Stimulated activated CD8-positive, alpha-beta memory T cell treated with anti-CD3 and anti-CD28 coated beads, Interleukin-15, amount 100 ng/mL, for 48 hours (primary cell): ENCODE measurements around the gene TMEM91.

Experiments used
- DNase-seq, 2 donors: peaks; one replicate each; pipeline ENCODE4 v3.0.0-alpha.2; 2020; ENCODE audit warnings: low read depth in 2 of 2

The TMEM91 gene

GRCh38 chr19:41411100-41411967, 35.0 kb downstream of the TMEM91 start:
- no peak for DNase-seq

DNA sequence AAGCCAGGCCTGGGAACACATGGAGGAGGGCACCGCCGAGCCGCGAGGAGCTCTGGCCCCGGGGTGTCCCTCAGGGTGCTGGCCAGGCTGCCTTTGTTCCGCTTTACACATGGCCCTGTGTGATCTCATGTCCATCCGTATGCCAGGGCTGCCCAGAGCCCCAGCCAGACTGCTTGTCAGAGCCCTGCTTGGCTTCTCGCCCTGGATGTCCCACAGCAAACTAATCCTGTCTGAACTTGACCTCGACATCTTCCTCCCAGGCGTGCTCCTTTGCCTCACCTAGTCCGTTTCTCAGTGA, 35.6 kb downstream of the TMEM91 start:
- DNase-seq = no peak

DNA sequence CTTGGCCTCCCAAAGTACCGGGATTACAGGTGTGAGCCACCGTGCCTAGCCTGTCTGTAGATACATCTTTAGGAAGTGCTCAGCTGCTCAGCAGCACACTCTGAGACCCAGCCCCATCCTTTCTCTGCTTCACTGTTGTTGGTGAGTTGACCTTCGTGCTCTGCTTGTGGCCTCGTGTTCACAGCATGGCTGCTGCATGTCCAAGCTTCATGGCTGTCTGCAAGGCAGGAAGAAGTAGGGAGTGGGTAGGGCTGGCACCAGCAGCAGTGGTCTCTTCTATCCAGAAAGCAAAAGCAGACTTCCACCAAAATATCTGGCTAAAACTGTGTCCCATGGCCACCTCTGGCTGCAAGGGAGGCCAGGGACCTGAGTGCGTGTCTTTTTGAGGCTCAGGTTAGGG, 36.6 kb downstream of the TMEM91 start:
- no peak for DNase-seq

GRCh38 chr19:41413947-41414346, 37.6 kb downstream of the TMEM91 start:
- DNase-seq = no peak

- DNase-seq = no peak
Measured at GRCh38 chr19:41414461-41414860, 38.1 kb downstream of the TMEM91 start.

DNA sequence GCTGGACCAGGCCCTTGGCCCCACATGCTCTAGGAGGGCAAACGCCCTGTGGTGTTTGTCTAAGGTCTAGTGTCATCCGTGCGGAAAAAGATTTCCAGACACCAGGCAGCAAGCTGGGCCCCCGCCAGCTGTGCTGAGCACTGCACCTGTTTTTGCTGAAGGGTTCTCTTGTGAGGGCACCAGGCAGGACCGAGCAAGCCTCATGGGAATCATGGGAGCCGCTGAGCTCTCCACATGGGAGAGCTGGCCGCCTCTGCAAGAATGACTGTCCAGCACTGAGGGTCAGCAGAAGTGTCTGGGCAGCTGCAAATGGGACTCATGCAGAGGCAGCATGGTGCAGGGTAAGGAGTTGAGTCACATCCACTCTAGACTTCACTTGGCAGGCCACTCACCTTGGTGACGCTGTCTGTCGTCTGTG, 38.8 kb downstream of the TMEM91 start:
- DNase-seq = no peak

DNA sequence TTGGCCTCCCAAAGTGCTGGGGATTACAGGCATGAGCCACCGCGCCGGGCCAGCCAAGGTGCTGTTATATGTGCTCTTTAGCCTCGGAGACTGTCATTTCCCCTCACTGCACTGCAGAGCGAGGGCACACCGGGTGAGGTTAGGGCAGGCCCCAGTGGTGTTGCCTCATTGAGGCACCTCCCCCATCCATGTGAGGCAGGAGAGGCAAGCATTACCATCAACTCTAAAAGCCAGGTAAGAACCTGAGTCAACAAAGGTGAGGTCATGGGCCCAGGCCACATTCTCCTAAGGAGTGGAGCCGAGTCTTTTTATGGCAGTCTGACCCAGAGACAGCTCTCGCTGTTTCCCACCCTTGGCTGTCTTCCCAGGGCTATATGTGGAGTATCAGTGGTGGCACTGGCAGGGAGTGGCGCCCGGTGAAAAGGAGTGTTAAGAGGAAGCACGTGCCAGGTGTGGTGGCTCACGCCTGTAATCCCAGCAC, 39.9 kb downstream of the TMEM91 start:
- DNase-seq = no peak

DNA sequence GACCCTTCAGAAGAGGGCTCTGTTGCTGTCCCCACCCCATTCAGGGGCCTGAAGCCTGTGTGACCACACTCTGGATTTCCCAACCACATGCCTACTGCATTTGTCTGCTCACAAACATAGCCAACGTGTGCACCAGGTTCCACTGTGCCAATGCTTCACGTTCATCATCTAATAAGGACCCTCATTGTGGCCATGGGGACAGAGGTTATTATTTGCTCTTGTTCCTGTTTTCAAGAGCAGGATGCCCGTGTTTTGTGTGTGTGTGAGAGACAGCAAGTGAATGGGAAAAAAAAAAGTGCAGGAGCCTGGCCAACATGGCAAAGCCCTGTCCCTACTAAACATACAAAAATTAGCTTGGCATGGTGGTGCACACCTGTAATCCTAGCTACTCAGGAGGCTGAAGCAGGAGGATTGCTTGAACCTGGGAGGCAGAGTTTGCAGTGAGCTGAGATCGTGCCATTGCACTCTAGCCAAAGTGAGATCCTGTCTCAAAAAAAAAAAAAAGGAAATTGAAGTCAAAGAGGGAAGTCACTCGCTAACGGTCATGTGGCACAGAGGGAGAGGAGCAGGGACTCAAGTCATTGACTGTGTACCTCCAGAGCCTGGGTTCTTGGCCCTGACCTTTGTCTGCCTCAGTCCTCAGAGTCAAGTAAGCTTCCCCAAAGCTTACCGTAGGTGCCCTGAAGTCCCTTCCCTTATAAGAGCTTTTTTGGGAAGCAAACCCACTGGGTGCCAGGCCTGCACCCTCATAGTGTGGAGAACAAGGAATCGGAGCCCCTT, 44.0 kb downstream of the TMEM91 start:
- no peak for DNase-seq

DNA sequence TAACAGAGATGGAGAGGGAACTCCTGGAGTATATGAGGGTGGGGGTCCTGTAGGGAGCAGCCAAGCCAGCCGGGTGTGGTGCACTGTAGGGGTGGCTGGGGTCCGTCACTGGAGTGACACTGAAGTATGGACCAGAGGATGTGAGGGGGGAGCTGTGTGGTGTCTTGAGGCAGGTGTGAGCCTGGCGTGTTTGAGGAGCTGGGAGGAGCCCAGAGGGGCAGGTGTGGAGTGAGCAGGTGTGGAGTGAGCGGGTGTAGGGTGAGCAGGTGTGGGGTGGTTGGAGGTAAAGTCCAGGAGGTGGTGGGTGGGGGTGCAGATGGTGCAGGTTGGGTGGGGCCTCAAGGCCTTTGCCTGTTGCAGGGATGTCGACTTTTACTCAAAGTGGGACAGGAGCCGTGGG, 45.0 kb downstream of the TMEM91 start:
- no peak for DNase-seq

GRCh38 chr19:41421973-41422372, 45.6 kb downstream of the TMEM91 start:
- DNase-seq = no peak

GRCh38 chr19:41422456-41422855, 46.1 kb downstream of the TMEM91 start:
- DNase-seq = no peak

- no peak for DNase-seq
Measured at GRCh38 chr19:41422955-41423354, 46.6 kb downstream of the TMEM91 start.

DNA sequence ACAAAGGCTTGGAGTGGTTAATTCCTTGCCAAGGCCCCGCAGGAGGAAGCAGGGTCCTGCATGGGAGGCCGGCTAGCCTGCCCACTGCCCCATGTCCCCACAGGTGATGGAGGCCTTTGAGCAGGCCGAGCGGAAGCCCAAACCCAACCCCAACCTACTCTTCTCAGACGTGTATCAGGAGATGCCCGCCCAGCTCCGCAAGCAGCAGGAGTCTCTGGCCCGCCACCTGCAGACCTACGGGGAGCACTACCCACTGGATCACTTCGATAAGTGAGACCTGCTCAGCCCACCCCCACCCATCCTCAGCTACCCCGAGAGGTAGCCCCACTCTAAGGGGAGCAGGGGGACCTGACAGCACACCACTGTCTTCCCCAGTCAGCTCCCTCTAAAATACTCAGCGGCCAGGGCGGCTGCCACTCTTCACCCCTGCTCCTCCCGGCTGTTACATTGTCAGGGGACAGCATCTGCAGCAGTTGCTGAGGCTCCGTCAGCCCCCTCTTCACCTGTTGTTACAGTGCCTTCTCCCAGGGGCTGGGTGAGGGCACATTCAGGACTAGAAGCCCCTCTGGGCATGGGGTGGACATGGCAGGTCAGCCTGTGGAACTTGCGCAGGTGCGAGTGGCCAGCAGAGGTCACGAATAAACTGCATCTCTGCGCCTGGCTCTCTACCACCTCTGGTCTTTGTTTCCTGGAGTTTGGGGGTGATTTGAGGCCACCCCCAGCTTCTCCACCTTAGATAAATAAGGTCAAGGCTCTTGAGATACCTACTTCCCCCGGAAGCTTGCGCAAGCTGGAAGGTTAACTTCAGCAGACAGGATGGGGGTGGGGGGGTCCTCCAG, 48.2 kb downstream of the TMEM91 start:
- no peak for DNase-seq

DNA sequence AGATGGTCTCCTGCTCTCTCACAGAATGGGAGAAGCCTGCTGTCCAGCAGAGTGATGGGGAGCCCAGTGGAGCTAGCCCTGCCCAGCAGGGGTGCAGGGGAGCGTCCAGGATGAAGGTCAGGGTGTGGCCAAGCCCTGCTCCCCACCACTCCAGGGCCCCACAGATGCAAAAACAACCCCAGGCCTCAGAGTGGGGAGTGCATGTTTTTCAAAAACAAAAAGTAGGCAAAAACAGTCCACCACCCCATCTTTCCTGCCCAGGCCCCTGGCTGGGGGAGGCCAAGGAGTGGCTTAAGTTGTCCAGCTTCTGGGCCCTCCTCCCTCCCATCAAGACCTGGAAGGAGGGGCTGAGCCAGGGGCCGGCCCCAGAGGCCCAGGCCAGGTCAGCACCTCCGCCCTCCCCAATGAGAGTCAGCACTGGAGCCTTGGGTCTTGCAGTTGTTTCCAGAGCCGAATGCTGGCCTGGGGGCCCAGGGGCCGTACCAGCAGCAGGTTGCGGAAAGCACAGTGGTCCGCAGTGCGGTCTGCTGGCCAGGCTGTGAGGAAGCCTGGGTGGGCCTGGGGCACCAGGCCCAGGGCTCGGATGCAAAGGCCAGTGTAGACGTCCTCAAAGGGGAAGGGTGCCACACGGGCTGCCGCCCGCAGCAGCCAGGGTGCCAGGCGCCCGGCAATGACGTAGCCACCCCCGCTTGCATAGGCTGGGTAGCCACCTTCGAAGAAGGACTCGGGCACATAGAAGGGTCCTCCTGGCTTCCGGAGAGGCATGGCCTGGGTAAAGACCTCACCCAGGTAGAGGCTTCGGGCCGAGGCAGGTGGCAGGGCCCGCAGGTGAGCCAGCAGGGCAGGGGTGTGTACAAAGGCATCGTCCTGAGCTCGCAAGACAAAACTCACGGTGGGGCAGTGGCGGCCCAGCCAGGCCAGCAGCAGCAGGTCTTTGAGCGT, 49.1 kb downstream of the TMEM91 start:
- no peak for DNase-seq

DNA sequence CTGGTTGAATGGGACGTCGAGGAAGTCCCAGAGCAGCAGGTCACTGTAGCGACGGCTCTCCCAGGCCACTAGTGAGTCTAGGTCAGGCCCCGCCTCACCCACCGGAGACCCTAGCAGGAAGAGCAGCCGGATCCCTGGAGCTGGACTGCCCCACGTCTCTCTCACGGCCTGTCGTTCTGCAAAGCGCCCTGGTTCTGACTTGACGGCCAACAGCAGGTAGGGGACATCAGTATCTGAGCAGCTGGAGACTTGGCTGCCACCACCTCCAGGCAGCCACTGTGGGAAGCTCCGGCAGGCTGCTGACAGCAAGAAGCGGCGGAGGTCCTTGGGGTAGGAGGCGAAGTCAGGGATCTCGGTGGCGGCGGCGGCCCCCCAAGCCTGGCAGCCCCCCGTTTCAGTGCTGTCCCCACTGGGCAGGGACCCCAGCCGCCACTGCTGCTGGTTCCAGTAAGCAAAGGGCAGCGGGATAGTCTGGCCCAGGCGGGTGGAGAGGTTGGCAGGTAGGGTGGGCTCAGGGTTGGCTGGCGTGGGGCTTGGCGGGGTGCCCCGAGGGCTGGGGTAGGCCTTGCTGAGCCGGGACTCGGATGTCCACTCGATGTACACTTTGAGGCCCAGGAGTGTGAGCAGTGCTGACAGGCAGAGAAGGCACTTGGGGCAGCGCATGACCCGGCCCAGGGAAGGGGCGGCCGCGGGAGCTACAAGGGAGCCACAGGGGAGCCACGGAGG, 49.9 kb downstream of the TMEM91 start:
- DNase-seq = no peak

- peak; percentile 38 to 44 for DNase-seq
Measured at GRCh38 chr19:41426952-41427646, 50.8 kb downstream of the TMEM91 start, which contains the start of gene B3GNT8. TSS of gene B3GNT8 (minus strand) at chr19:41427374. CDS start at chr19:41426778, 596 bp downstream.

DNA sequence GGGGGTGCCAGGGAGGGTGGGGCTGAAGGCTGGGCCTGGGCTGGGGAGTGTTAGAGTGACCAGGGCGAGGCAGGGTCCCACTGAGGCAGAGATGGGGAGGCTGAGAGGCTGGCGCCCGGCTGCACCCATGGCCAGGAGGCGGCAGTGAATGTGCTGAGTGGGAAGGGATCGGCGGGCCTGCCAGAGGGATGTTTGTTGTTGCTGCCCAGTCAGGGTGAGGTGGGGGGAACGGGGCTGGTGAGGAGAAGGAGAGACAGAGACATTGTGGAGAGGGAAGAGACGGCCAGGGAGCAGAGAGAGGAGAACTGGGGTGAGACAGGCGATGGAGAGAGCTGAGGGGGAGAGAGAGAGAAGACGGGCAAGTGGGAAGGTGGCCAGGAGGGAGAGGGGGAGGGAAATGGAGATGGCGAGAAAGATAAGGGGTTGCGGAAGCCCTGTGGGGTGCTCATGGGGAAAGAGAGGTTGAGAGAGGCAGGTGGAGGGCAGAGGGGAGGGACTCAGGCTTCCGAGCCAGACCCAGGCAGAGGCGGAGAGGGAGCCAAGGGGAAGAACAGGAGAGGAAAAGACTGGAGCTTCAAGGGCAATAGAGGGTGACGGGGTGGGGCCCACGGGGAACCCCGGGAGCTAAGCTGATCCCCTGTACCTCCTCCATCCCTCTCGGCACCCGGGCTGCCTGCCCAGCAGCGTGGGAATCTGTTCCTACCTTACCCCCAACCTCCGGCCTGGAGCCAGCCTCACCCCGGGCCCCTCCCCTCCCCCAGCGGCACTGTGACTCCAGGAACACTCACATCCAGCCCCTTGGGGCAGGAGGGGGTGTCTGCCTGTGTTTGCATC, 51.5 kb downstream of the TMEM91 start:
- peak in 1 of 2 donors; percentile 18 for DNase-seq

- DNase-seq = no peak
Measured at GRCh38 chr19:41428481-41428859, 52.1 kb downstream of the TMEM91 start.

DNA sequence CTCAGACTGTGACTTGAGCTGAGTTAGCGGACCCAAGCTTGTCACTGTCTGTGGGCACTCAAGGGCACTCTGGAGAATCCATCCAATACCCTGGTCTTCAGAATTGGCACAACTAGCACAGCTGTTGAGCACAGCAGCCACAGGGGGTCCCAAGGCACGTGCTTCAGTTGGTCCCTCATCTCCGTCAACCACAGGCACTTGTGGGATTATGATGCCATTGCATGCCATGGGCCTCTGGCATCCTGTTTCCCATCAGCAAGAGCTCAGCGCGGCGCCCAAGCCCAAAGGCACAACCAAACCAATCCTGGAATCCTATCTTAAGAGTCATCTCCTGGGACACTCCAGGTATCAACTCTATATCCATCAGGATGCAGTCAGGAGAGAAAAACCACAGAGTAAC, 54.6 kb downstream of the TMEM91 start:
- no peak for DNase-seq
